ENCODE measurements around the gene RPL22L1.
"Not testable (repeated sequence)": the region's sequence is repeated elsewhere in the genome, so short reads cannot be mapped to it uniquely, and the experiment has no call there.

The RPL22L1 gene

GRCh38 chr3:170826047-170826446, 43.9 kb downstream of the RPL22L1 start:
- DNase-seq: no peak

DNA sequence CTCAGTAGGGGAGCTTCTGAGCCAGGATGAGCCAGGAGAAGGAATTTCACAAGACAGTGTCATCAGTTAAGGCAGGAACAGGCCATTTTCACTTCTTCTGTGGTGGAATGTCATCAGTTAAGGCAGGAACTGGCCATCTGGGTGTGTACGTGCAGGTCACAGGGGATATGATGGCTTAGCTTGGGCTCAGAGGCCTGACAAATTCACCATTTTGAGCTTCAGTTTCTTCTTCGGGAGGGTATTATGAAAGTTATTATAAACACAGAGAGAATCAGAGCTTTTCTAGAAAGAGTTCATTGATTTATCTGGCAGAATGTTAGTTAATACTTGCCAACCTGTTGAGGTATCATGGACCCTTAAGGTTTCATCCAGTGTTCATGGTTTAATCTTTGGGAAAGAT, 46.4 kb downstream of the RPL22L1 start:
- DNase-seq: not testable (repeated sequence)

GRCh38 chr3:170818325-170818724, 51.7 kb downstream of the RPL22L1 start:
- DNase-seq: not testable (repeated sequence)

GRCh38 chr3:170817471-170817870, 52.5 kb downstream of the RPL22L1 start:
- DNase-seq: not testable (repeated sequence)

- no peak for DNase-seq
These were observed 53.2 kb downstream of the RPL22L1 start for GRCh38 chr3:170816841-170817240.

GRCh38 chr3:170816341-170816740, 53.7 kb downstream of the RPL22L1 start:
- DNase-seq: no peak

- no peak for DNase-seq
These were observed 54.1 kb downstream of the RPL22L1 start for GRCh38 chr3:170815936-170816335.

- peak; percentile 67 for DNase-seq
These were observed 54.7 kb downstream of the RPL22L1 start for GRCh38 chr3:170815340-170815739.
